Stimulated activated CD8-positive, alpha-beta memory T cell treated with anti-CD3 and anti-CD28 coated beads, Interleukin-7, amount 100 ng/mL, for 4 hours (primary cell): ENCODE measurements around the gene TFCP2L1.
"Not testable (repeated sequence)": the region's sequence is repeated elsewhere in the genome, so short reads cannot be mapped to it uniquely, and the experiment has no call there.

ENCODE experiments used
- DNase-seq, 2 donors: peaks; one replicate each; pipeline ENCODE4 v3.0.0-alpha.2; 2020; ENCODE audit warnings: low read depth in 2 of 2

TFCP2L1 gene

GRCh38 chr2:121242175-121242875 lies 42.7 kb downstream of the TFCP2L1 start:
- no peak for DNase-seq

- no peak for DNase-seq
Measured at GRCh38 chr2:121241466-121241865, 43.5 kb downstream of the TFCP2L1 start.

DNA sequence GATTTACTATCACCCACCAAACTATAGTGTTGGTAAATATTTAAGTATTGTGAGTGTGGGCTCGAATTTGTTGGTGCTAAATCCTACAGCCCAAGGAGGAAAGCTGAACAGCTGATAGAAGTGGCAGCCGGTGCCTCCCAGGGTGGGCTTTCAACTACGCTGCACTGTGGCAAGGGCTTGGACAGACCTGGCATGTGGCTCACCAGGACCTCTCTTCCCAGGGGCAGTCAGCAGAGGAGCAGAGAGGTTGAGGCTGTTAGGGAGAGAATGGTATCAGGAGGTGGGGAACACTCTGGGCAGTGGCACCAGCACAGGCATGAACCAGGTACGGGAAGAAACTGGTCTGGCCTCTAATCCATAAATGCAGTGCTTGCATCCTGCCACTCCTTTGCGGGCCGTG lies 44.6 kb downstream of the TFCP2L1 start:
- no peak for DNase-seq

DNA sequence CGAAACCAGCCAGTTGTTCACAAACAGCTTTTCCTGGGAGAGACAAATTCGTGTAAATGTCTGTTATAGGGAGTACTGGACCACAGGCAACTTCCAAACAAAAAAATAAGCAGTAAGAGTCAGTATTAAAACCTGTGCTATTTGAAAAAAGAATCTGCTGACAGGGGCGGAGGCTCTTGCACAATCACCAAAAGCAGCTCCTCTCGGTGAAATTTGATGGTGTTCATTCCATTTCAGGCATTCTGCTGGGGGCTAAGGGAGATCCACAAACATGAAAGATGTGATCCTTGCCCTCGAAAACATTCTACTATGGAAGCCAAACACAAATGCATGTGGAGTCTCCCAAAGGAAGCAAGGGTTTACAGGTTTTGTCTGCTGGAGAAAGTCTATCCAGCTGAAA lies 45.0 kb downstream of the TFCP2L1 start:
- no peak for DNase-seq

GRCh38 chr2:121239471-121239870 lies 45.5 kb downstream of the TFCP2L1 start:
- DNase-seq: no peak

GRCh38 chr2:121238828-121239227 lies 46.2 kb downstream of the TFCP2L1 start:
- no peak for DNase-seq

- DNase-seq: no peak
Measured at GRCh38 chr2:121237980-121238665, 46.9 kb downstream of the TFCP2L1 start.

DNA sequence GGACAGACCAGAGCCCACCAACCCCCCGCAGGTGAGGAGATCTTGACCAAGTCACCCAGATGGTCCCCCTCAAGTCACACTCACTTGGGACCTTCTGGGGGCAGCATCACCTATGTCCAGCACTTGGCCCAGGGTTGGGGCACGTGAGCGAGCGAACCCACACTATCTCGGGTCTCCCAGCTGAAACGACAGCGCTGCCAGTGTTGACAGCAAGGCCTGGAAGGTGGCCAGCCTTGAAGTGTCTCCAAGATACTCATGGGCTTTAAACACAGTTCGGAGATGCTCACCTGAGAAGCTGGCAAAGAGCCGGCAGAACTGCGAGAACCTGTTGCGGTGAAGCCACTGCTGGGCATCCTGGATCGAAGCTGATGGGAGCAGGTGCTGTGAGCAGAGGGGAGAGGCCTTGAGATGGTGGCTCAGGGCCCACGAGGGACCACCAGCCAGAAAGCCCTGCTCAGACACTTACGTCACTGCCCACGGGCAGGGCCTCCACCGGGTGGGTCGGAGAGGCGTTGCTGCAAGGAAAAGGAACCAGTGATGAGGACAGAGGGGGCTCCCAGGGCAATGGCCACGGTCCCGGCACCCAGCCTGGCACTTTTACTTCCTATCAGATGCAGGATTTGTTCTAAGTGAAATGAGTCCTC lies 47.5 kb downstream of the TFCP2L1 start:
- DNase-seq: no peak

DNA sequence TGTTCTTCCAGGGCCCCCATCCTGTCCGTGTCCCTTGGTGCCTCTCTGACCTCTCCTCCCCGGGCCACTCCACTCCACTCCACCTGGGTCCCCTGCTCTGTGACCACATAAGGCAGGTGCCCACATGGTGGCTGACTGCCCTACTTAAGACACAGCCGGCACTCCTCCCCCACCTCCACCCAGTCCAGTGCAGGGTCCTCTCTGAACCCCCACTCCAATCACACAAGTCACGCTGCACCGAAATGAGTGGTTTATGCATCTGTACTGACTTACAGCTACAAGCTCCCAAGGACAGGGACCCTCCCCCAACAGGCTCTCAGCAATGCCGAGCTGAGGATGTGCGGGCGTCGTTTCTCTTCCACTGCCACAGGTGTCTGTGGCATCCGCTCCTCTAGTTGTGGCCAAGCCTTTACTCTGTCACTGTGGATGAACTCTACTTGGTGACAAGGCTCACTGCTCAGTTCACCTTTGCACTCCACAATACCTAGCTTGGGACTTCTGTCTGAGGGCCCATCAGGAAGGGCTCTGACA lies 48.3 kb downstream of the TFCP2L1 start:
- DNase-seq: no peak

GRCh38 chr2:121236101-121236640 lies 48.8 kb downstream of the TFCP2L1 start:
- no peak for DNase-seq

GRCh38 chr2:121235542-121235941 lies 49.5 kb downstream of the TFCP2L1 start:
- DNase-seq: no peak

DNA sequence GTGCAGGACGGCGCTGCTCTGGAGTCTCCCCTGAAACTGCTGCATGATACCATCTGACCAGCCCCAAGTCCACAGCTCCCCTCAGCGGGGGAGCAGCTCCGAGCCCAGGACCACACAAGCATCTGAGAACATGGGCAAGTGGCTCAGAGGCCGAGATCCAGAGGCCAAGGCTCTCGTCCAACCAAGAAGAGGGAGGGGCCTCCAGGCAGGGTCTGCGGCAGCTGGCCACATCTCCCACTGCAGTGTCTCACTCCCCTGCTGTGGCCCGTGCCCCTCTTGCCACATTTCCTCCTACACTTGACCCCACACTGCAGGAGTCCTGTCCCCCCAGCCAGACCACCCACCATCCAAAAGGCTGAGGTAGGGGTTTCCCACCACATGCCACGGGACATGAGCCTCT lies 50.2 kb downstream of the TFCP2L1 start:
- DNase-seq: no peak

GRCh38 chr2:121234144-121234543 lies 50.9 kb downstream of the TFCP2L1 start:
- no peak for DNase-seq

- DNase-seq: no peak
Measured at GRCh38 chr2:121233486-121234110, 51.4 kb downstream of the TFCP2L1 start.

- no peak for DNase-seq
Measured at GRCh38 chr2:121232626-121233265, 52.3 kb downstream of the TFCP2L1 start.

DNA sequence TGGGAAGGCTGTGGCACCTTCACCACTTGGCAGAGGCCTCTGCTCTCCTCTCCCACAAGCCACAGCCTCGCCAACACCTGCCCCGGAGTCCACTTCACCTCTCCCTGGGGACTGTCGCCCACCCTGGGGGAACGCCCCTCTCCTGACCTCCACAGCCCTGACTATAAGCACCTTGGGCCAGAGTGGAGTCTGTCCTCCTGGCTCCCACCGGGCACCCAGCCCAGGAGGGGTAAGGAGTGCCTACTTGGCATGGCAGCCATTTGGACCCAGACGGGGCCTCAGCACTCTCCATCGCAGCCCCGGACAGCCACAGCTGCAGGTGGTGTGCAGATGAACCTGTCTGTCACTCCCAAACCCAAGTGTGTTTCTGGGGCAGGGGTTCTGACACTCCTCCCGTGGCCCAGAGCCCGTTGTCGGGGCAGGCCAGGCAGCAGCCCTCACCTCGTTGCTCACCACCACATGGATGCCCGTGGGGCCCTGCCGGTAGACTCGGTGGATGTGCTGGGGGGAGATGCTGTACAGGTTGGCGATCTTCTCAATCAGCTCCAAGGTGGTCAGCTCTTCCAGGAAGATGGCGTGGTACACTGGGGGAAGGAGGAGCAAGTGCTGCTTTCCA lies 53.5 kb downstream of the TFCP2L1 start:
- no peak for DNase-seq

GRCh38 chr2:121228521-121228920 lies 56.5 kb downstream of the TFCP2L1 start:
- DNase-seq: no peak

DNA sequence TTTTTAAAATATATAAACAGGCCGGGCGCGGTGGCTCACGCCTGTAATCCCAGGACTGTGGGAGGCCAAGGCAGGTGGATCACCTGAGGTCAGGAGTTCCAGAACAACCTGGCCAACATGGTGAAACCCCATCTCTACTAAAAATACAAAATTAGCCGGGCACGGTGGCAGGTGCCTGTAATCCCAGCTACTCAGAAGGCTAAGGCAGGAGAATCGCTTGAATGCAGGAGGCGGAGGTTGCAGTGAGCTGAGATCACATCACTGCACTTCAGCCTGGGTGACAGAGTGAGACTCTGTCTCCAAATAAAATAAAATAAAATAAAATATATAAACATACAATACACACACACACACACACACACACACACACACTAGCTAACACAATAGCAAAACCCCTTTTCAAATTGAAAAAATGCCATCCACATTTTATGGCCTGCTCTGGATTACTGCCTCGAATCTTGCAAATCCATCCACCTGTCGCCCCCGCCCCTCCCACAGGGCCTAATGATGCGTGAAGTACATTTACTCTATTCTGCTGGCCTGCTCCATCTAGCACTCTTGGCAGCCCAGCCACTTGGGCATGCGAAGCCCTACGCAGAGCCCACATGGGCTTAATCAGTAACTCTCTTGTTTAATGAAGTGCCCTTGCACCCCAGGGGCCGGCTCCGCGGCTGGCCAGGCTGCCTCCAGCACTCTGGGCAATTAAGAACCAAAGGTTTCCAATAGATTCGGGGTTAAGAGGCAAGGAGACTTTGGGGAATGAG lies 57.4 kb downstream of the TFCP2L1 start:
- DNase-seq: not testable (repeated sequence)

DNA sequence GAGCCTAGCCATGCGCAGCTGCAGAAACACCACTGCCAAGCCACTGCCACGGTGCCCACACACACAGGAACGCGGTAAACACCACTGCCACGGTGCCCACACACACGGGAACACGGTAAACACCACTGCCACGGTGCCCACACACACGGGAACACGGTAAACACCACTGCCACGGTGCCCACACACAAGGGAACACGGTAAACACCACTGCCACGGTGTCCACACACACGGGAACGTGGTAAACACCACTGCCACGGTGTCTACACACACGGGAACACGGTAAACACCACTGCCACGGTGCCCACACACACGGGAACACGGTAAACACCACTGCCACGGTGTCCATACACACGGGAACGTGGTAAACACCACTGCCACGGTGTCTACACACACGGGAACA lies 59.3 kb downstream of the TFCP2L1 start:
- not testable (repeated sequence) for DNase-seq

DNA sequence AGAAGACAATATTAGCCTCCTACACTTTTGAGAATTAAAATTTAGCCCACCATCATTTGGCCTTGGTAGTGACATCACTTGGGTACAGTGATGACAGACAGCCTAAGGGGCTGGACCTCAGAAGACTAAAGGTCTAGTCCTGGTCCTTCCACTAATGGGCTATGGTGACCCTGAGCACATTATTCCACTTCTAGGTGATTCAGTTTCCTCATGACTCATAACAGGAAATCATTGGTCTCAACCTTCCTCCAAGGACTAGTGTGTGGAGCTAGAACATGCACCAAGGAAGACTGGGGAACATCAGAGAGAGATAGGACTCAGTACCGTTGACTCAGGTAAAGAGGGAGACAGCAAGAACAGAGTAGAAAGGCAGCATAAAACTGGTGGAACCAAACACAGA lies 64.0 kb downstream of the TFCP2L1 start:
- DNase-seq: no peak
